Occipital lobe (tissue), 2 donors: ENCODE results near the gene WDR6. TPM values are rescaled to one million over a fixed set of nuclear protein-coding genes. Genes with fewer than 3 reads are reported as not detected.
"Not testable (repeated sequence)": the region's sequence is repeated elsewhere in the genome, so short reads cannot be mapped to it uniquely, and the experiment has no call there.

Experiments used
- DNase-seq: peaks from one replicate; lab custom pipeline; 2025; lab: John Stamatoyannopoulos, UW
- total RNA-seq: library from RNA; depleted of rRNA; stranded (reverse); fragments of >200 nt; gene quantifications from one replicate; pipeline ENCODE4 v1.2.3, GENCODE V29; 2014

Gene WDR6
- total RNA-seq, 1 donor from 2014 or later, result 85.6 TPM

- no peak for DNase-seq
Measured at GRCh38 chr3:48991851-48992545, 15.2 kb upstream of the WDR6 start.

- no peak for DNase-seq
Measured at GRCh38 chr3:48993834-48994233, 13.4 kb upstream of the WDR6 start.

- no peak for DNase-seq
Measured at GRCh38 chr3:48996640-48997039, 10.6 kb upstream of the WDR6 start.

GRCh38 chr3:48997102-48997635 lies 10.0 kb upstream of the WDR6 start:
- no peak for DNase-seq

GRCh38 chr3:48997714-48998637 lies 9.2 kb upstream of the WDR6 start:
- DNase-seq, result peak; percentile 29

GRCh38 chr3:48999085-48999858 lies 7.9 kb upstream of the WDR6 start:
- no peak for DNase-seq

GRCh38 chr3:49001155-49001554 lies 6.0 kb upstream of the WDR6 start:
- DNase-seq, result no peak

GRCh38 chr3:49004352-49005302 lies 2.6 kb upstream of the WDR6 start:
- no peak for DNase-seq

GRCh38 chr3:49005303-49005680 lies 1.9 kb upstream of the WDR6 start:
- DNase-seq, result no peak

- DNase-seq, result no peak
Measured at GRCh38 chr3:49005998-49006397, 1.2 kb upstream of the WDR6 start.

GRCh38 chr3:49006408-49007067 lies 653 bp upstream of the WDR6 start:
- DNase-seq, result no peak

- peak; percentile 67 for DNase-seq
Measured at GRCh38 chr3:49007771-49008528, 759 bp downstream of the WDR6 start.

GRCh38 chr3:49008627-49009026 lies 1.4 kb downstream of the WDR6 start:
- DNase-seq, result not testable (repeated sequence)

GRCh38 chr3:49009396-49009795 lies 2.2 kb downstream of the WDR6 start:
- no peak for DNase-seq

- no peak for DNase-seq
Measured at GRCh38 chr3:49012441-49013017, 5.3 kb downstream of the WDR6 start.

GRCh38 chr3:49013113-49013737 lies 6.0 kb downstream of the WDR6 start:
- no peak for DNase-seq

GRCh38 chr3:49013738-49014660 lies 6.8 kb downstream of the WDR6 start:
- no peak for DNase-seq
